SK-N-SH treated with all-trans-retinoic acid at 6 μM for 48 hours (cell line): Measurements from ENCODE around the gene ZNF558.

Experiments used
- ARNTL ChIP-seq: fragments of 450-650 bp; formaldehyde crosslinking; IDR thresholded peaks from 2 replicates; pipeline ENCODE4 v1.5.0; 2020; ENCODE audit warnings: low read depth, mild to moderate bottlenecking, moderate library complexity, borderline replicate concordance
- CSDC2 ChIP-seq: fragments of 250-450 bp; sonication (Bioruptor Pico); IDR thresholded peaks from 2 replicates; pipeline ENCODE4 v1.5.0; 2020; ENCODE audit warnings: mild to moderate bottlenecking, moderate library complexity
- ESRRG ChIP-seq: fragments of 250-450 bp; sonication (Bioruptor Pico); IDR thresholded peaks from 2 replicates; pipeline ENCODE4 v1.6.1; 2021; ENCODE audit warnings: mild to moderate bottlenecking
- GLIS3 ChIP-seq: fragments of 250-450 bp; sonication (Bioruptor Pico); IDR thresholded peaks from 2 replicates; pipeline ENCODE4 v1.5.0; 2020; ENCODE audit warnings: mild to moderate bottlenecking, moderate library complexity
- ISL1 ChIP-seq: fragments of 250-450 bp; sonication (Bioruptor Pico); IDR thresholded peaks from 2 replicates; pipeline ENCODE4 v2.1.2; 2022; ENCODE audit warnings: mild to moderate bottlenecking, moderate library complexity
- PATZ1 ChIP-seq: fragments of 250-450 bp; sonication (Bioruptor Pico); IDR thresholded peaks from 2 replicates; pipeline ENCODE4 v1.8.0; 2020; ENCODE audit warnings: mild to moderate bottlenecking, moderate library complexity, borderline replicate concordance
- PPARA ChIP-seq: fragments of 250-450 bp; sonication (Bioruptor Pico); IDR thresholded peaks from 2 replicates; pipeline ENCODE4 v1.5.0; 2020; ENCODE audit warnings: mild to moderate bottlenecking, borderline replicate concordance
- RARB ChIP-seq: fragments of 250-450 bp; sonication (Bioruptor Pico); IDR thresholded peaks from 2 replicates; pipeline ENCODE4 v1.8.0; 2021; ENCODE audit warnings: mild to moderate bottlenecking, moderate library complexity
- TCF4 ChIP-seq: fragments of 250-450 bp; sonication (Bioruptor Pico); IDR thresholded peaks from 2 replicates; pipeline ENCODE4 v1.8.0; 2021; ENCODE audit warnings: mild to moderate bottlenecking, moderate library complexity, borderline replicate concordance
- TSHZ2 ChIP-seq: fragments of 250-450 bp; sonication (Bioruptor Pico); IDR thresholded peaks from 2 replicates; pipeline ENCODE4 v1.5.0; 2020; ENCODE audit warnings: mild to moderate bottlenecking, moderate library complexity
- ZC3H10 ChIP-seq: fragments of 250-450 bp; sonication (Bioruptor Pico); IDR thresholded peaks from 2 replicates; pipeline ENCODE4 v1.5.1; 2021; ENCODE audit warnings: mild to moderate bottlenecking, moderate library complexity
- ZFP3 ChIP-seq: fragments of 250-450 bp; sonication (Bioruptor Pico); IDR thresholded peaks from 2 replicates; pipeline ENCODE4 v1.5.0; 2020; ENCODE audit warnings: mild to moderate bottlenecking, moderate library complexity
- ZFP30 ChIP-seq: fragments of 450-650 bp; formaldehyde crosslinking; IDR thresholded peaks from 2 replicates; pipeline ENCODE4 v1.5.0; 2022; ENCODE audit warnings: mild to moderate bottlenecking, moderate library complexity
- ZNF565 ChIP-seq: fragments of 450-650 bp; formaldehyde crosslinking; conservative IDR thresholded peaks from 2 replicates; pipeline ENCODE4 v1.5.0; 2020; ENCODE audit warnings: low read depth, mild to moderate bottlenecking, moderate library complexity

- no peak for TF ChIP-seq RARB (CRISPR knock-in tag)
- no peak for TF ChIP-seq ZC3H10 (CRISPR knock-in tag)
- no peak for TF ChIP-seq PATZ1 (CRISPR knock-in tag)
- TF ChIP-seq CSDC2 (CRISPR knock-in tag), result no peak
- TF ChIP-seq ZNF565 (CRISPR knock-in tag), result no peak
- no peak for TF ChIP-seq ARNTL (CRISPR knock-in tag)
- no peak for TF ChIP-seq ZFP30 (CRISPR knock-in tag)
- TF ChIP-seq ISL1, result no peak
- no peak for TF ChIP-seq TCF4
- no peak for TF ChIP-seq TSHZ2 (CRISPR knock-in tag)
- no peak for TF ChIP-seq ESRRG (CRISPR knock-in tag)
- no peak for TF ChIP-seq GLIS3 (CRISPR knock-in tag)
- TF ChIP-seq ZFP3 (CRISPR knock-in tag), result no peak
- TF ChIP-seq PPARA, result no peak
Measured at GRCh38 chr19:8835877-8836276, 3.8 kb upstream of the ZNF558 start.
